ENCODE measurements around the gene CNBP. TPM values are rescaled to one million over a fixed set of nuclear protein-coding genes. Genes with fewer than 3 reads are reported as not detected.

The CNBP gene
- total and polyA plus RNA-seq, 9 of the 15 experiments (the other 6 are each of a cell fraction or from before 2014, with no cell fraction given): 284 to 717 (median 412) TPM

- in situ Hi-C loops (cut with MboI) (no loop called here), intact Hi-C loops (cut with micrococcal nuclease) (no loop called here)
- ChIA-PET POLR2A (interaction anchor here (1.5 kb wide), 1 partner anchor 9 kb away, joined by 5 read pairs; the partner anchor contains the start of gene RAB43), CTCF (ENCODE audit: low intra/inter-chr PET ratio) (no interaction called here)
- peaks cover 0 to 7% of the 10 kb centered on the region in 2 experiments; a peak in 2 of 5 replicates for H3K4me1 ChIP-seq (replicated peaks in 1 of 2; ENCODE audit: control insufficient read depth in 2 of 2, insufficient read depth in 2 of 2, low read length in 2 of 2)
- no peak for FAIRE-seq
- no peaks in the 10 kb centered on the region for H3K9me1 ChIP-seq (ENCODE audit: control insufficient read depth, insufficient read depth, low read length)
- no peak overlapping the region for H2AFZ ChIP-seq (ENCODE audit: low read depth, low read length)
- H4K20me1 ChIP-seq (replicated peaks; ENCODE audit: control insufficient read depth, insufficient read depth, low read length): no peaks in the 10 kb centered on the region
- no TSS peak for BruUV-seq (replicated peaks)
- no peak overlapping the region for H3K4me3 ChIP-seq
- DNase-seq (ENCODE audit: extremely low read depth in 1 of 4, low spot score in 3 of 4): no peak
- no peaks in the 10 kb centered on the region for H3K9me3 ChIP-seq (replicated peaks; ENCODE audit: control insufficient read depth, insufficient read depth, low read depth, low read length)
- H3K9ac ChIP-seq (ENCODE audit: insufficient read depth in 1 of 2, low read depth in 2 of 2, low read length in 2 of 2): no peak overlapping the region
- H3K4me2 ChIP-seq (ENCODE audit: insufficient read depth, low read length): no peak overlapping the region
- peaks cover 50% of the 10 kb centered on the region for H3K36me3 ChIP-seq (ENCODE audit: control insufficient read depth, insufficient read depth, low read length)
- no peaks in the 10 kb centered on the region for H3K27me3 ChIP-seq (ENCODE audit: control insufficient read depth in 2 of 2, insufficient read depth in 2 of 2, low read length in 2 of 2)
- TF ChIP-seq ZKSCAN3 (CRISPR knock-in tag; IDR thresholded peaks at IDR 0.05): no peak
- no peak for TF ChIP-seq ZBTB26 (CRISPR knock-in tag; IDR thresholded peaks at IDR 0.05)
- TF ChIP-seq PHB2 (IDR thresholded peaks at IDR 0.05; ENCODE audit: low read depth): no peak
- no peak for TF ChIP-seq YY1 (IDR thresholded peaks at IDR 0.05; ENCODE audit: borderline replicate concordance in 1 of 3, control insufficient read depth in 1 of 3, extremely low read depth in 1 of 3, insufficient read depth in 3 of 3, insufficient read length in 1 of 3, insufficient replicate concordance in 2 of 3, low read depth in 1 of 3, low read length in 2 of 3)
- no peak for TF ChIP-seq FOXK2 (conservative IDR thresholded peaks at IDR 0.05 in 1 of 2, IDR thresholded peaks at IDR 0.05 in 1 of 2; ENCODE audit: low read depth in 2 of 2)
- no peak for TF ChIP-seq ZNF445 (CRISPR knock-in tag; IDR thresholded peaks at IDR 0.05; ENCODE audit: low read depth)
- TF ChIP-seq MLX (CRISPR knock-in tag; conservative IDR thresholded peaks at IDR 0.05): no peak
- no peak for TF ChIP-seq PTRF (tag; IDR thresholded peaks at IDR 0.05)
- no peak for TF ChIP-seq ELF2 (CRISPR knock-in tag; IDR thresholded peaks at IDR 0.05)
- no peak for TF ChIP-seq FOXO4 (CRISPR knock-in tag; IDR thresholded peaks at IDR 0.05)
- TF ChIP-seq RB1 (IDR thresholded peaks at IDR 0.05; ENCODE audit: low read depth): no peak
- no peak for TF ChIP-seq RCOR1 (IDR thresholded peaks at IDR 0.05; ENCODE audit: borderline replicate concordance in 1 of 2, low read depth in 2 of 2, low read length in 2 of 2)
- no peak for TF ChIP-seq ZBTB49 (CRISPR knock-in tag; IDR thresholded peaks at IDR 0.05; ENCODE audit: borderline replicate concordance)
- no peak for TF ChIP-seq MCM3 (IDR thresholded peaks at IDR 0.05)
- ATAC-seq: no peak
- no peak overlapping the region for H3K27ac ChIP-seq (ENCODE audit: extremely low read depth, low read depth, low read length)
- 92% methylated on average over 10 of the region's 13 CpGs for WGBS (ENCODE audit: insufficient coverage, low coverage, missing lambda C conversion rate)
- H3K79me2 ChIP-seq (ENCODE audit: control insufficient read depth, insufficient read depth, low read length): no peaks in the 10 kb centered on the region
Measured at GRCh38 chr3:129130291-129130813, 53.3 kb downstream of the CNBP start.

Data from K562 (cell line).